Measurements from ENCODE around the gene STARD3.
"Not testable (repeated sequence)": the region's sequence is repeated elsewhere in the genome, so short reads cannot be mapped to it uniquely, and the experiment has no call there.

The STARD3 gene

GRCh38 chr17:39699818-39700147 is 62.8 kb downstream of the STARD3 start, which contains the start of gene ERBB2:
ERBB2 (plus strand) TSS chr17:39700064; CDS start chr17:39700239, 175 bp downstream.
- DNase-seq, result peak; percentile 45

- no peak for DNase-seq
Observed at GRCh38 chr17:39700148-39700987, 63.4 kb downstream of the STARD3 start.

GRCh38 chr17:39701012-39701783 is 64.3 kb downstream of the STARD3 start:
- DNase-seq, result no peak

- no peak for DNase-seq
Observed at GRCh38 chr17:39701784-39702422, 65.0 kb downstream of the STARD3 start.

GRCh38 chr17:39702901-39703893 is 66.3 kb downstream of the STARD3 start:
- DNase-seq, result no peak

- no peak for DNase-seq
Observed at GRCh38 chr17:39703913-39704312, 67.0 kb downstream of the STARD3 start.

GRCh38 chr17:39704821-39705551 is 68.0 kb downstream of the STARD3 start:
- DNase-seq, result peak; percentile 5

GRCh38 chr17:39705786-39706348 is 68.9 kb downstream of the STARD3 start:
- DNase-seq, result no peak

- DNase-seq, result no peak
Observed at GRCh38 chr17:39706383-39706782, 69.4 kb downstream of the STARD3 start.

GRCh38 chr17:39706921-39707337 is 70.0 kb downstream of the STARD3 start:
- no peak for DNase-seq

- no peak for DNase-seq
Observed at GRCh38 chr17:39709319-39709997, 72.5 kb downstream of the STARD3 start.

- no peak for DNase-seq
Observed at GRCh38 chr17:39709998-39710964, 73.3 kb downstream of the STARD3 start.

- DNase-seq, result not testable (repeated sequence)
Observed at GRCh38 chr17:39711071-39711470, 74.1 kb downstream of the STARD3 start.

GRCh38 chr17:39711851-39712250 is 74.9 kb downstream of the STARD3 start:
- DNase-seq, result no peak

Measured in kidney glomerular epithelial cell (primary cell).